K562 (cell line): Measurements from ENCODE around the gene GALNT7. TPM values are rescaled to one million over a fixed set of nuclear protein-coding genes. Genes with fewer than 3 reads are reported as not detected.

Source experiments
- CTBP1 ChIP-seq: fragments of 450-650 bp; IDR thresholded peaks from 2 replicates; pipeline ENCODE4 v1.6.1; 2016; ENCODE audit warnings: borderline replicate concordance
- DNMT1 ChIP-seq: fragments of 450-650 bp; IDR thresholded peaks from 2 replicates; pipeline ENCODE4 v1.6.1; 2016; ENCODE audit warnings: antibody characterized with exemption, mild to moderate bottlenecking
- E2F3 ChIP-seq: fragments of 250-450 bp; sonication (Bioruptor Pico); IDR thresholded peaks from 2 replicates; pipeline ENCODE4 v1.4.0; 2020; ENCODE audit warnings: mild to moderate bottlenecking
- HMG20A ChIP-seq: fragments of 450-650 bp; formaldehyde crosslinking; conservative IDR thresholded peaks from 2 replicates; pipeline ENCODE4 v1.4.0; 2020; ENCODE audit warnings: mild to moderate bottlenecking, mixed read lengths
- KAT7 ChIP-seq: sonication (generic); formaldehyde crosslinking; IDR thresholded peaks from 2 replicates; pipeline ENCODE4 v1.8.0; 2022; ENCODE audit warnings: missing genetic modification reagents, mild to moderate bottlenecking, borderline replicate concordance
- KLF16 ChIP-seq: IDR thresholded peaks from 2 replicates; pipeline ENCODE4 v1.6.1; 2016; ENCODE audit warnings: antibody characterized with exemption
- MBD1 ChIP-seq: fragments of 250-450 bp; sonication (Bioruptor Pico); IDR thresholded peaks from 2 replicates; pipeline ENCODE4 v1.8.0; 2022; ENCODE audit warnings: inconsistent platforms
- NCOA1 ChIP-seq: fragments of 450-650 bp; IDR thresholded peaks from 2 replicates; pipeline ENCODE4 v1.6.1; 2016; ENCODE audit warnings: low read depth
- NR1H2 ChIP-seq: sonication (generic); formaldehyde crosslinking; IDR thresholded peaks from 2 replicates; pipeline ENCODE4 v1.4.0; 2020; ENCODE audit warnings: mild to moderate bottlenecking, missing genetic modification reagents
- PHTF2 ChIP-seq: fragments of 250-450 bp; sonication (Bioruptor Pico); IDR thresholded peaks from 2 replicates; pipeline ENCODE4 v1.5.0; 2021; ENCODE audit warnings: mild to moderate bottlenecking
- RREB1 ChIP-seq: fragments of 250-450 bp; sonication (Bioruptor Pico); IDR thresholded peaks from 2 replicates; pipeline ENCODE4 v1.4.0; 2020
- SIRT6 ChIP-seq: IDR thresholded peaks from one replicate; pipeline ENCODE4 v1.6.1; 2012; ENCODE audit warnings: low read depth, mild to moderate bottlenecking, control low read depth, inconsistent platforms, low read length, moderate library complexity
- TAL1 ChIP-seq: fragments of 450-650 bp; IDR thresholded peaks from 2 replicates; pipeline ENCODE4 v1.6.1; 2016; ENCODE audit warnings: mild to moderate bottlenecking
- TRIM25 ChIP-seq: fragments of 450-650 bp; IDR thresholded peaks from 2 replicates; pipeline ENCODE4 v1.7.0; 2016; ENCODE audit warnings: borderline replicate concordance
- XRCC4 ChIP-seq: IDR thresholded peaks from one replicate; pipeline ENCODE4 v1.6.1; 2011; ENCODE audit not compliant: insufficient read depth, insufficient read length; ENCODE audit errors: extremely low read depth
- ZC3H8 ChIP-seq: fragments of 450-650 bp; IDR thresholded peaks from 2 replicates; pipeline ENCODE4 v1.6.1; 2017
- ZFPM2 ChIP-seq: fragments of 250-450 bp; sonication (Bioruptor Pico); IDR thresholded peaks from 2 replicates; pipeline ENCODE4 v1.5.1; 2022; ENCODE audit warnings: mild to moderate bottlenecking
- polyA plus RNA-seq, 8 experiments: library from polyadenylated mRNA; depleted of rRNA in 4 of 8; stranded (reverse) in 5 of 8; unstranded in 3 of 8; fragments of >200 nt; fragmentation: Nextera tagmentation in 2 of 8; fragmentation: Illumina TruSeq in 1 of 8; extraction: Ambion mirVana in 2 of 8; extraction: Trizol in 1 of 8; gene quantifications; 2 replicates each; pipeline versions ENCODE4 v1.2.1 to v1.2.3, GENCODE V29; 2011 to 2014; ENCODE audit warnings: inconsistent platforms in 1 of 8, missing spikeins in 1 of 8
- total RNA-seq, 7 experiments: library from RNA; depleted of rRNA in 6 of 7; stranded (reverse); fragments of >200 nt in 6 of 7; fragmentation: Illumina TruSeq in 2 of 7; extraction: Trizol in 2 of 7; gene quantifications; 2 replicates each; pipeline versions ENCODE4 v1.2.1 to v1.2.3, GENCODE V29; 2011 to 2021; ENCODE audit warnings: low replicate concordance in 1 of 7

GALNT7 gene
- total and polyA plus RNA-seq, 9 of the 15 experiments (the other 6 are each of a cell fraction or from before 2014, with no cell fraction given), result 16.7 to 38.7 (median 31.1) TPM

- TF ChIP-seq DNMT1, result no peak
- TF ChIP-seq TRIM25, result no peak
- no peak for TF ChIP-seq MBD1 (CRISPR knock-in tag)
- peak; percentile 93 for TF ChIP-seq TAL1
- peak; percentile 82 for TF ChIP-seq KLF16
- TF ChIP-seq ZFPM2 (CRISPR knock-in tag), result no peak
- no peak for TF ChIP-seq RREB1 (CRISPR knock-in tag)
- TF ChIP-seq NR1H2 (CRISPR knock-in tag), result no peak
- TF ChIP-seq E2F3 (CRISPR knock-in tag), result no peak
- peak; percentile 58; the same call in 1 of the 2 replicates for TF ChIP-seq CTBP1
- 0 out of 2 replicates have a peak, but pooled peaks have one; percentile 36 for TF ChIP-seq NCOA1
- TF ChIP-seq XRCC4, result no peak
- TF ChIP-seq ZC3H8, result no peak
- TF ChIP-seq SIRT6, result no peak
- no peak for TF ChIP-seq HMG20A (CRISPR knock-in tag)
- no peak for TF ChIP-seq KAT7 (CRISPR knock-in tag)
- no peak for TF ChIP-seq PHTF2 (CRISPR knock-in tag)
Measured at GRCh38 chr4:173124209-173124865, 44.3 kb upstream of the GALNT7 start (continued).
